IPS-NIHi7 (cell line): ENCODE data around the gene INKA2.

Experiments
- DNase-seq: peaks from one replicate; pipeline ENCODE4 v3.0.0; 2012; ENCODE audit warnings: mixed read lengths; ENCODE audit errors: extremely low spot score

Gene INKA2

DNA sequence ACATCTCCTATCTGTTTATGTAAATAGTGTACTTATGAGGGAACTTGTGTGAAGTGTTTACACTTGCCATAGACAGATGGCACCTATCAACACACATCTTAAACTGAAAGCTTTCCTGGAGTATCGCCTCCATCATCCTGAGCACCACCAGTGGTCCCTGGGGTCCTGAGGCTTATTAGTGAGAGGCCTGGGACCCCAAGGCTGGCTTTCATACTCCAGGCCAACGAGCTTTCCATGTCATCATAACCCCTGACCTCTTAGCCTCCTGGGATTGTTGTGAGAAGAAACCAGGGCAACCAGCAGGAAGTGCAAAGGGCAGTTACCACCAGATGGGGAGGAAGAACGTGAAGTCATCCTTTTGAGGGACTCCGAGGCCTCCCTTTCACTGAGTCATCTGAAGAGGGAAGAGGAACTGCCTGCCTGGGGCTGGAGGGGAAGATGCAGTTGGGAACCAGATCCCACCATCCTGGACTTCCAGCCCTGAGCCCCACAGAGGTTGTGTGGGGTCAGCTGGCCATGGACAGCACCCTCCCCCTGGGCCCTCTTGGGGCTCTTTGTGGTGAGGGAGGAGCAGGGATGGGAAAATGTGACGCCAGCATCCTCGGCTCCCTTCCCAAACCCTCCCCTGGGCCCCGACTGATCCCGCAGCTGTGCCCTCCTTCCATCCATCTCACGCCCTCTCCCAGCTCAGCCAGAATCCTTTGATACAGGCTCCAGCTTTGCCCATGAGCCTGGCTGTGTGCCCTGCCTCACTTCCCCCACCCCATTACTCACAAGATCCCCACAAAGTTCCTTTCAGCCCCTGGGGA lies 5.8 kb downstream of the INKA2 start:
- no peak for DNase-seq

DNA sequence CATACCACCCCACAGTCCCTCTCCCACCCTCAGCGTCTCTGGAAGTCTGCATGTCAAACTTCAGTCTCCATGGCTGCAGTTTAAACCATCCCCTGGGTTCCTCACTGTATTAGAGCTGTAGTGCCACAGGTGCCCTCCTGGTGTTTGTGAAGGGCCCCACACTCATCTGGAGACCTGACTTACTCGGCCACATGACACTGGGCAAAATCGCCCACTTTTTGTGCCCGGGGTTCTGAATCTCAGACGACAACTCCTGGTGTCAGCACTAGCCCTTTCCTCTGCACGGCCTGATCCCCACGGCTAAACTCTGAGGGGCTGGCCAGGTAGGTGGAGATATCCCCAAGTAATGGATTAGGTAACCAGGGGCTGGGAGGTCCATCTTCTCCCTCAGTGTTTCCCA lies 6.5 kb downstream of the INKA2 start:
- no peak for DNase-seq

GRCh38 chr1:111731956-111732355 lies 7.2 kb downstream of the INKA2 start:
- no peak for DNase-seq

DNA sequence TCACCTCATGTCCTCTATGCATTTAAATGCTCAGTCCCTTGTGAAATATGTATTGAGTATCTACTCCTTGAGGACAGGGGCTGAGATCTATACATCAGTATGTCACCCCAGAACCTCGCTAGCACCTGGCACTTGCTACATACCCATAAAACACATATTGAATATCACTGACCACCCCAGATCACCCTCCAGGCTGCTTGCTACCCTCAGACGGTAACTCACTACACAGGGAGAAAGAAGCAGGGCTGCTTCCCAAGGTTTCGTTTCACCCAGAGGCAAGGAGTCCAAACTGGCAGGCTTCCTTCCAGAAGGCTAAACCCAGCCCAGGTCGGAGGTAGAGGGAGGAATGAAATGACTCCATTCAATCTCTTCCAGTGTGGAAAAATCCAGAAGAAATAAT lies 8.5 kb downstream of the INKA2 start:
- DNase-seq, result no peak

- no peak for DNase-seq
These were observed 9.1 kb downstream of the INKA2 start for GRCh38 chr1:111729946-111730681.

GRCh38 chr1:111729271-111729921 lies 9.8 kb downstream of the INKA2 start:
- no peak for DNase-seq

DNA sequence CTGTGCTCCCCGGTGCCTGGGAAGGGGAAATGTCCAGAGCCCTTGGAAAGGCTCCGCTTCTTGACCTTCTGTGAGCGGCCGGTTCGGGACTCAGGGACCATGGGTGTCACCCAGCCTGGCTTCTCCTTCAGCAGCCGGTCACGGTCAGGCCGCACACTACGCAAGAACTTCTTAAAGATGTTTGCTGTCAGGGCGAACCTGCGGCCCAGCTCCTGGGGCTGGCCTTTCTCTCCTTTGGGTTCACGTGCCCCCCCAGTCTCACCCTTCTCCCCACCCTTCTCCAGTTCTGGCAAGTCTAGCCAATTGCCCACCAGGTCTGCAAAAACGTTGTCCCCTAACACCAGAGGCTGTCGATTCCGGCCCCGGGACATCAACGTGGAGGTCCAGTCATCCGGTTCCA lies 12.1 kb downstream of the INKA2 start:
- no peak for DNase-seq

- DNase-seq, result peak; percentile 36
These were observed 14.0 kb downstream of the INKA2 start for GRCh38 chr1:111725192-111725591.

DNA sequence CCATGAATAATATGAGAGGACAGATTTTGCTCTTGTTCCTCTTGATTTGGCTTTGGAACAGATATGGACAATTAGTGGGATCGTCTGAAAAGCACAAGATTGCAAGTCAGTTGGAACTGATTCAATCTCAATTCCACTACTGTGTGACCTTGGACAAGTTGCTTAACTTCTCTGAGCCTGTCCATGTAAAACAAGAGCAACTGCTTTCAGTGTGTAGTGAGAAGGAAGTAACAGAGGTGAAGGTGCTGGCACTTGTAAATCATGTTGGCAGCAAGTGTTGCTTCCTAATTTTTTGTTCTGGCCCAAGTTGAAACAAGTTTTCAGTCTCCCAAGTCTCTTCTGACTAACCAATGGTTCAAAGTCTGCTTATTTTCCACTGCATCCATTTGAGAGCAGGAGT lies 15.3 kb downstream of the INKA2 start:
- DNase-seq, result no peak

DNA sequence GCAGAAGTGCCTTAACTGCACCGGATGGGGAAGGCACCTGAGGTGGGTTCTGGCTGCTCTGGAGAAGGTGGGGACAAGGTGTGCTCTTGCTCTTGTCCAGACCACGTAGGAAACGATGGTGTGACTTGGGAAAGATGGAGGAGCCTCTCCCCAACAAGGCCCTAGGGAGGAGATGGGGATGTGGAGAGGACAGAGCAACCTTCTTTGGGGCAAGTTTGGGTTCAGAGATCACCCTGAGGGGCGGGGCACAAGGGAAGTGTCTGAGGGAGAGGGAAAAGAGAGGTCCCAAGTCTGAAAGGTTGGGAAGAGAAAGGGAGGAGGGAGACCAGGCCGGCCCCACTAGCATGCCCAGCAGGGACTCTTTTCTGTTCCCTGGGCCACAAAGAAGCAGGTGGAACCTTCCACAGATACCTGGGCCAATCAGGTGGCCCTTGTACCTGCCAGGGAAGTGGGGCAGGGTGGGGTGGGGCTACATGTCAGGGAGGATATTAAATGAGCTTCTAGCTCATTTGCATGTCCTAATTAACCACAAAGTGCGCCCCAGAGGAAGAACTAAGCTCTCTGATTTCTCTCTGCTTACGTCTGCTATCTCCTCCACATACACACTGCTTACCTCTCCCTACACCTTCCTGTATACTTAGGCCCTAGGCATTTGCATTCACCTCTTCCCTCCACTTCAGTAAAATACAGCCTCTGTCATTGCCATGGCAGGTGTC lies 15.9 kb downstream of the INKA2 start:
- DNase-seq, result no peak

DNA sequence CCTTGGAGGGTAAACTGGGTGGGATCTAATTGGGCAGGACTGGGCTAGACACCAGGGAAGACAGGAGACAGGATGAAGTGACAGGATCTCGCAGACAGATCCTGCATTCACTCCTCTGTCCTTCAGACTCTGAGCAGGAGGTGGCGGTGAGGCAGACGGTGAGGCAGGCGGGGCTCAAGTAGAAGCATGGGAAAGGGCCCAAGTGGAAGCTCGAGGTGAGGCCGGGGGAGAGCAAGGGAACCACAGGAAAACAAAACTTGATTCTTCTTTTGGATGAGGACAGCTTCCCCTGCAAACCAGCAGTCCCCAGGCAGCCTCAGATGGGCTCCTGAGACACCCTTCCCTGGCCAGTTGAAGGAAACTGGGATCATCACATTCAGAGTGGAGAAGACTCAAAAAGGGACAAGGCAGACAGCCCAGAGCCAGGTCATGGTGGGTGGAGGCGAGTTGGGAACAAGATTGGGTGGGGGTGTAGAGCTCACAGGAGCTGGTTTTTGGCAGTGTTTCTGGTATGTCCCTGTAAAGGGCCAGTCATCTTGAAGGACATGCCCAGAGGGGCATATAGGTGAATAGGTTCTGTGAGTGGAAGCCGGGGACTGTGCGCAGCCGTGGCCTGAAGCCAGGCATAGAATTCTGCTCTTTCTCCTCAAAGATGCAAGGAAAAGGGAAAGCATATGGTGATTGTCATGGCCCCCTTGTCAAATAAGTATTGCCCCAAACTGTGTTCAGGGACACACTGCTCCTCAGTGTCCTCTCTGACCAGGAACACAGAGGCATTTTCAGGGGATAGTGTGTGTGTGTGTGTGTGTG lies 18.0 kb downstream of the INKA2 start:
- no peak for DNase-seq

GRCh38 chr1:111720274-111720976 lies 18.8 kb downstream of the INKA2 start:
- no peak for DNase-seq

DNA sequence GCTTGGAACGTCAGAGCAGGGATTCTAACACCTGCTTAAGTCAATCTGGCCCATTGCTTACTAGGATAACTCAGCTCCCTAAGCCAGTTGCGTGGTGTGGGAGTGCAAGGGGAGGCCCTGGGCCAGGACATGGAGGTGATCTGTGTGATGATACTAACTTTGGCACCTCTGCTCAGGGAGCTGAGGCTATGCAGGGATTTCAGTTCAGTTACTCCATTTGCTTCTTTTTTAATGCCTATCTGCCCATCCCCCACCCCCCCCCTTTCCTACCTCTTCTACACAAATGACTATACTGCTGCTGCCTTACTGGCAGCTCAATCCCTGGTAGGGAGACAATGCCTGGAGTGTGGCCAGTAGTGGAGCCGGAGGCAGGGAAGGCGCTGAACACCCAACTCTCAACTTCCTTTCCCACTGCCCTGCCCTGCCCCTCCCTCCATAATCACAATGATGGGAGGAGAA lies 19.5 kb downstream of the INKA2 start:
- no peak for DNase-seq

DNA sequence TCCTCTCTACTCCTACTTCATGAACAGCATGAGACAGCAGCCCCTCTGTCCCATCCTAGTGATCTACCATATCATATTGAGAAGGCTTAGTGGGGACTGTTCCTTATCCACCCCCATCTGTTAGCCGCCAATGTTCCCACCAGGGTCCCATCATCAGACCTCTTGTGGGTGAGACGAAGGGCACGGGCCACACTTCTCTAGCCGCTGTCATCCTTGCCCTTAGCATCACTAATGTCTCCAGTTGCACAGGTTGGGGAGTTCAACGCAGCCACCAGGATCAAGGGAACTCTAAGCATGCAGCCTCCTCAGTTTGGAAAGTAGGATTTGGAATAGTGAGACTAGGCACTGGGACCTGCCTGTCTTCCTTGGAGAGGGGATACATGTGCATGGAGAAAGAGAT lies 20.1 kb downstream of the INKA2 start:
- no peak for DNase-seq

- no peak for DNase-seq
These were observed 21.7 kb downstream of the INKA2 start for GRCh38 chr1:111717450-111717849.

GRCh38 chr1:111716333-111716732 lies 22.9 kb downstream of the INKA2 start:
- DNase-seq, result no peak

DNA sequence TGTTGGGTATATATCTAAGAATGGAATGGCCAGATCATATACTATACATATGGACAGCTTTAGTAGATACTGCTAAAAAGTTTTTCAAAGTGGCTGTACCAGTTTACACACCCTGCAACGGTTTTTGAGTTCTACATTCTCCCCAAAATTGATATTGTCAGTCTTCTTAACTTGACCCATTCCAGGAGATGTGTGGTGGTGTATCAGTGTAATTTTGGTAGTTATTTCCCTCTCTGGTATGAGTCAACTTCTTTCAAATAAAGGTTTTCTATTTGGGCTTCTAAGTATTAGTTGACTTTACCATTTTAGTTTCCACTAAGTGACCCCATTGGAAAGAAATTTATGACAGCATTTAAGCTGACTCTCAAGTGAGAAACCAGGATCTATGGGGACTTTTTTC lies 29.2 kb downstream of the INKA2 start:
- DNase-seq, result no peak

DNA sequence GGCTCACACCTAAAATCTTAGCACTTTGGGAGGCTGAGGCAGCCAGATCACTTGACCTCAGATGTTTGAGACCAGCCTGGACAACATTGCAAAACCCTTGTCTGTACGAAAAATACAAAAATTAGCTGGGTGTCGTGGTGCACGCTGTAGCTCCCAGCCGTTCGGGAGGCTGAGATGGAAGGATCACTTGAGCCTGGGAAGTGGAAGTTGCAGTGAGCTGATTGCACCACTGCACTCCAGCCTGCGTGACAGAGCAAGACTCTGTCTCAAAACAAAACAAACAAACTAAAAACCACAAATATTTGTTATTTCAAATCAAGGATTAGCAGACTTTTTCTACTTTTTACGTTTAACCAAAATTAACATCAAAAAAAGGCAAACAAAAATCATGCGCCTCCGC lies 31.3 kb downstream of the INKA2 start:
- no peak for DNase-seq

GRCh38 chr1:111706921-111707320 lies 32.3 kb downstream of the INKA2 start:
- no peak for DNase-seq

DNA sequence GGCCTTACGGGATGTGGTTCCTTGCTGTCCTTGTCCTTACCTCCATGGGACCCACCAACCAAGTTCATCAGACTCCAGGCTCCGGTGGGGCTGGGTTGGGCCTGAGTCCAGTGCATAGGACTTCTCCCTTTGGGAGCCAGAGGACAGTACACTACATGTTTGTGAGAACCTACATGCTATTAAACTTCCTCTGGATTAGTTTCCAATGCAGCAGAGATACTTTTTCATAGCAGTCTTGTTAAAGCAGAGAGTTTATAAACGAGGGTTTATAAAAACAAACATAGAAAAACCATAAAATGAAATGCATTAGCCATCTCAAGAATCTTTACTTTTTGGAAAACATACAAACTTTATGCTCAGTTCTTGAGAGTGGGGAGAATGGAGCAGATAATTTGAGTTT lies 33.4 kb downstream of the INKA2 start:
- DNase-seq, result no peak

DNA sequence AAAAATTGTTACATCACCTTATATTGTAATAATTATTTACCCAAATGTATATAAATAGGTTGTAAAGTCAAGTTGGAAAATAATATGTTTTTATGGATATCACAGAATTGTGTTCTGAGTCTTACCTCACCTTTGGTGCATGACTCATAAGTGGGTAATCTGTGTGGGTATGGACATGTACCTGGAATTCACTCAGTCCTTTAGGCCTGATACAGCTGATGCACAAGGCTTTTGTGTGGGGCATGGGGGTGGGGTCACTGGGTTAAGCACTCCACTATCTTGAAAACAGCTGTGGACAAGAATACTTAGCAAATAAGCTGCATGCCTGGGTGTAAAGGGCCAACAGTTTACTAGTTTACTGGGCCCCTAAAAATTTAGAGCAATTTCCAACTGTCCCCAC lies 34.4 kb downstream of the INKA2 start:
- DNase-seq, result no peak
